Smooth muscle cell (in vitro differentiated cells): ENCODE data around the gene C1orf35. TPM values are rescaled to one million over a fixed set of nuclear protein-coding genes. Genes with fewer than 3 reads are reported as not detected.

Experiments
- DNase-seq: peaks from one replicate; lab custom pipeline; 2025; ENCODE audit not compliant: unreplicated experiment; lab: John Stamatoyannopoulos, UW
- H2AFZ ChIP-seq: fragments of 200-600 bp; sonication (generic); 2 replicates; pipeline ENCODE4 v1.6.0; 2016; ENCODE audit warnings: antibody characterized with exemption, low read depth, mild to moderate bottlenecking
- H3F3A ChIP-seq: fragments of 200-600 bp; sonication (generic); 2 replicates; pipeline ENCODE4 v1.6.0; 2017; ENCODE audit warnings: antibody characterized with exemption, low read depth
- H3K27ac ChIP-seq: fragments of 200-600 bp; sonication (generic); 2 replicates; pipeline ENCODE4 v1.5.1; 2016; ENCODE audit warnings: low read depth, mild to moderate bottlenecking
- H3K27me3 ChIP-seq: fragments of 200-600 bp; sonication (generic); 2 replicates; pipeline ENCODE4 v1.6.1; 2016; ENCODE audit warnings: low read depth, mild to moderate bottlenecking
- H3K36me3 ChIP-seq: fragments of 200-600 bp; sonication (generic); 2 replicates; pipeline ENCODE4 v1.5.1; 2016; ENCODE audit warnings: low read depth
- H3K4me1 ChIP-seq: fragments of 200-600 bp; sonication (generic); 2 replicates; pipeline ENCODE4 v1.5.1; 2016; ENCODE audit warnings: low read depth
- H3K4me2 ChIP-seq: fragments of 200-600 bp; sonication (generic); 2 replicates; pipeline ENCODE4 v1.6.0; 2016; ENCODE audit warnings: mild to moderate bottlenecking
- H3K4me3 ChIP-seq: fragments of 200-600 bp; sonication (generic); 2 replicates; pipeline ENCODE4 v1.5.1; 2016; ENCODE audit warnings: mild to moderate bottlenecking
- H3K79me2 ChIP-seq: fragments of 200-600 bp; sonication (generic); 2 replicates; pipeline ENCODE4 v1.6.0; 2016; ENCODE audit warnings: low read depth, mild to moderate bottlenecking
- H3K9ac ChIP-seq: fragments of 200-600 bp; sonication (generic); 2 replicates; pipeline ENCODE4 v1.6.0; 2016; ENCODE audit warnings: low read depth
- H3K9me3 ChIP-seq: fragments of 200-600 bp; sonication (generic); replicated peaks from 2 replicates; pipeline ENCODE4 v1.5.1; 2016; ENCODE audit warnings: low read depth
- H4K20me1 ChIP-seq: fragments of 200-600 bp; sonication (generic); 2 replicates; pipeline ENCODE4 v1.6.0; 2016; ENCODE audit warnings: low read depth
- CTCF ChIP-seq: fragments of 200-600 bp; sonication (generic); IDR thresholded peaks from 2 replicates; pipeline ENCODE4 v1.5.1; 2017; ENCODE audit warnings: borderline replicate concordance, mild to moderate bottlenecking, antibody characterized with exemption; ENCODE audit not compliant: insufficient read depth, poor library complexity, severe bottlenecking
- WGBS: methylation state at CpG from one replicate; pipeline ENCODE4 v1.1.7; 2016; ENCODE audit warnings: low lambda C conversion rate; 5-methylcytosine and 5-hydroxymethylcytosine counted together
- polyA plus RNA-seq: library from polyadenylated mRNA; unstranded; fragments of >200 nt; fragmentation: Nextera tagmentation; extraction: Ambion mirVana; gene quantifications from 2 replicates; pipeline ENCODE4 v1.2.1, GENCODE V29; 2016
- total RNA-seq: library from RNA; depleted of rRNA; stranded (reverse); fragments of >200 nt; gene quantifications from 2 replicates; pipeline ENCODE4 v1.2.3, GENCODE V29; 2014

The C1orf35 gene
- total and polyA plus RNA-seq, 2 experiments from 2014 or later, result 7.6 to 18.7 TPM

- H3K27me3 ChIP-seq, result peaks cover 12% of the 10 kb centered on the region
- H3F3A ChIP-seq, result no peaks in the 10 kb centered on the region
- no peak overlapping the region for H3K4me2 ChIP-seq
- H3K9ac ChIP-seq, result no peak overlapping the region
- H3K9me3 ChIP-seq, result no peaks in the 10 kb centered on the region
- H3K4me3 ChIP-seq, result no peak overlapping the region
- no peak for DNase-seq
- TF ChIP-seq CTCF, result no peak
- no peaks in the 10 kb centered on the region for H3K79me2 ChIP-seq
- H2AFZ ChIP-seq, result no peak overlapping the region
- H3K27ac ChIP-seq, result no peak overlapping the region
- H3K36me3 ChIP-seq, result peaks cover 4% of the 10 kb centered on the region
- no peaks in the 10 kb centered on the region for H3K4me1 ChIP-seq
- WGBS, result 57% methylated on average over 1 of the region's 1 CpG
- H4K20me1 ChIP-seq, result no peaks in the 10 kb centered on the region
Measured at GRCh38 chr1:228120351-228120750, 17.2 kb upstream of the C1orf35 start.

DNA sequence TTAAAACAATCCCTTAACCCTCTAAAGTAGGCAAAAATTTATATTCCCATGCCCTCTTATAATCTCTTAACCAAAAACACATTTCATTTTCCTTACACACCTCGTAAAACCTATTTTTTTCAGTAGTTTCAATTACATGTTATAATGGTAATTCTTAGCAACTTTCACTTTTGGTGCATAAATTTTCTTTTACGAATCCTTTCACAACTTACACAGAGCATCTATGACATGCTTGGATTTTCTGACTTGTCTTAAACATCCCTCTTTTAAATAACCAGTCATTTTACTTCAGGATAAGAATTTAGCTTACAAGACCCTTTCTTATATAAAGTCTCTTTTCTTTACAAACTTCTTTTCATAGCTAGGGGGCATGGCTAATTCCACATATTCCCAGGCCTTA is 14.9 kb upstream of the C1orf35 start:
- Histone ChIP-seq H3K9me3 (no peaks in the 10 kb centered on the region), H3K4me1 (no peaks in the 10 kb centered on the region), H3F3A (no peaks in the 10 kb centered on the region), H4K20me1 (no peaks in the 10 kb centered on the region), H3K27ac (no peak overlapping the region), H3K4me3 (no peak overlapping the region), H3K9ac (no peak overlapping the region), H3K79me2 (no peaks in the 10 kb centered on the region), H3K27me3 (peaks cover 3% of the 10 kb centered on the region), H3K36me3 (peaks cover 4% of the 10 kb centered on the region), H2AFZ (no peak overlapping the region), H3K4me2 (no peak overlapping the region)
- DNase-seq, result no peak
- no peak for TF ChIP-seq CTCF
- 73% methylated on average over 2 of the region's 2 CpGs for WGBS

GRCh38 chr1:228117335-228117734 is 14.2 kb upstream of the C1orf35 start:
- TF ChIP-seq CTCF, result no peak
- no peak overlapping the region for H2AFZ ChIP-seq
- no peak overlapping the region for H3K27ac ChIP-seq
- H3K4me3 ChIP-seq, result no peak overlapping the region
- no peaks in the 10 kb centered on the region for H3K27me3 ChIP-seq
- no peaks in the 10 kb centered on the region for H3K79me2 ChIP-seq
- 96% methylated on average over 4 of the region's 4 CpGs for WGBS
- no peaks in the 10 kb centered on the region for H4K20me1 ChIP-seq
- H3K4me2 ChIP-seq, result no peak overlapping the region
- H3K9me3 ChIP-seq, result no peaks in the 10 kb centered on the region
- H3F3A ChIP-seq, result no peaks in the 10 kb centered on the region
- H3K9ac ChIP-seq, result no peak overlapping the region
- H3K36me3 ChIP-seq, result peaks cover 4% of the 10 kb centered on the region
- no peak for DNase-seq
- H3K4me1 ChIP-seq, result no peaks in the 10 kb centered on the region

DNA sequence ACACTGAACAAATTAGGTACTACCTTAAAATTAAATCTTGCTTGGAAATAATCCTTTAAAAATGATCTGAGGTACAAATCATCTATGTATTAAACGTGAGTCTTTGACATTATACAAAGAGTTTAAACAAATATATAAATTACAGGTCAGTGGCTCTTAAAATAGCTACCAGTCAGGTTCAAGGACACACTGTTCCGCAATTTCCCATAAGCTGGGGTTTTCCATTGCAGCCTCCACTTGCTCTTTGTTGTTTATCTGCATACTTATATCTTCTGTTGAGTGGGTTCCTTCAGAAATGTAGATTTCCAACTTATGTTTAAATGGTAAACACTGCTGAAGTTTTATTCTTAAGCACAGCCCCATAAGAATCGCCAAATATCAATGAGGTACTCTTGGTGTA is 11.7 kb upstream of the C1orf35 start:
- Histone ChIP-seq H3K27me3 (no peaks in the 10 kb centered on the region), H3K9me3 (no peaks in the 10 kb centered on the region), H3F3A (no peaks in the 10 kb centered on the region), H2AFZ (no peak overlapping the region), H3K79me2 (no peaks in the 10 kb centered on the region), H4K20me1 (no peaks in the 10 kb centered on the region), H3K27ac (no peak overlapping the region), H3K4me2 (no peak overlapping the region), H3K9ac (no peak overlapping the region), H3K4me3 (no peak overlapping the region), H3K36me3 (peaks cover 4% of the 10 kb centered on the region), H3K4me1 (no peaks in the 10 kb centered on the region)
- no peak for TF ChIP-seq CTCF
- DNase-seq, result no peak
- 83% methylated on average over 3 of the region's 3 CpGs for WGBS
